ENCODE data around the gene RAD23A. TPM values are rescaled to one million over a fixed set of nuclear protein-coding genes. Genes with fewer than 3 reads are reported as not detected.

Gene RAD23A
- total and polyA plus RNA-seq, 2 donors, result 55.8 to 128 TPM

DNA sequence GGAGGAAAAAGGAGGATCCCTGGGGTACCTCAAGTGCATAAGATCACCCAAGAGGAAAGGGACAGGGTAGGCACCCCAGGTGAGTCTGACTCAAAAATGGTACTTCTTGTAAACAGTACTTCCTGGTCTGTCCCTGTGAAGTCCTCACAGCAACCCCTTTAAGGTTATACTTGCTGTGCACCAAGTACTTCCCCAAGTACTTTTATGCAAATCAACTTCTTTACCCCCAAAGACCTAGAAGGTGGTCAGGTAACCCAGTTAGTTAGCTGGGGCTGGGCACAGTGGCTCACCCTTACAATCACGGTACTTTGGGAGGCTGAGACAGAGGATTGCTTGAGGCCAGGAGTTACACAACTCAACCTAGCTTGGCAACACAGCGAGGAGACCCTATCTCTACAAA, 4.8 kb upstream of the RAD23A start:
- WGBS, result 96% methylated on average over 2 of the region's 2 CpGs
- Histone ChIP-seq H3K27me3 (ENCODE audit: control insufficient read depth in 2 of 2, insufficient read depth in 1 of 2, low read length in 1 of 2) (peaks cover 0 to 3% of the 10 kb centered on the region in 2 donors), H3K4me3 (ENCODE audit: low read length in 2 of 2) (peak overlapping the region in 1 of 2 donors; percentile 93), H3K9me3 (ENCODE audit: control insufficient read depth in 2 of 2, insufficient read depth in 1 of 2, low read length in 1 of 2) (no peaks in the 10 kb centered on the region), H3K36me3 (ENCODE audit: control insufficient read depth in 2 of 2, insufficient read depth in 2 of 2, low read length in 1 of 2) (peaks cover 46 to 66% of the 10 kb centered on the region in 2 donors), H3K4me1 (ENCODE audit: control insufficient read depth in 2 of 2, insufficient read depth in 2 of 2, low read length in 2 of 2) (peaks cover 32 to 72% of the 10 kb centered on the region in 2 donors), H3K27ac (ENCODE audit: low read depth in 1 of 2, low read length in 1 of 2) (no peak overlapping the region)
- DNase-seq (ENCODE audit: low read depth in 6 of 9, low spot score in 9 of 9), result no peak

DNA sequence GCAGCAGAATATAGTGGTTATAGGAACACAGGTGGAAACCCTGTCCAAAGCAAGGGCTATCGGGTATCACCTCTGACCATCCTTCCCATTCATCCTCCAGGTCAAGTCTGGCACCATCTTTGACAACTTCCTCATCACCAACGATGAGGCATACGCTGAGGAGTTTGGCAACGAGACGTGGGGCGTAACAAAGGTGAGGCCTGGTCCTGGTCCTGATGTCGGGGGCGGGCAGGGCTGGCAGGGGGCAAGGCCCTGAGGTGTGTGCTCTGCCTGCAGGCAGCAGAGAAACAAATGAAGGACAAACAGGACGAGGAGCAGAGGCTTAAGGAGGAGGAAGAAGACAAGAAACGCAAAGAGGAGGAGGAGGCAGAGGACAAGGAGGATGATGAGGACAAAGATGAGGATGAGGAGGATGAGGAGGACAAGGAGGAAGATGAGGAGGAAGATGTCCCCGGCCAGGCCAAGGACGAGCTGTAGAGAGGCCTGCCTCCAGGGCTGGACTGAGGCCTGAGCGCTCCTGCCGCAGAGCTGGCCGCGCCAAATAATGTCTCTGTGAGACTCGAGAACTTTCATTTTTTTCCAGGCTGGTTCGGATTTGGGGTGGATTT, 2.1 kb upstream of the RAD23A start:
- H3K36me3 ChIP-seq (ENCODE audit: control insufficient read depth in 2 of 2, insufficient read depth in 2 of 2, low read length in 1 of 2), result peaks cover 60 to 79% of the 10 kb centered on the region in 2 donors
- no peaks in the 10 kb centered on the region for H3K9me3 ChIP-seq (ENCODE audit: control insufficient read depth in 2 of 2, insufficient read depth in 1 of 2, low read length in 1 of 2)
- H3K4me1 ChIP-seq (ENCODE audit: control insufficient read depth in 2 of 2, insufficient read depth in 2 of 2, low read length in 2 of 2), result peaks cover 19 to 65% of the 10 kb centered on the region in 2 donors
- peak overlapping the region in 1 of 2 donors; percentile 15 for H3K27ac ChIP-seq (ENCODE audit: low read depth in 1 of 2, low read length in 1 of 2)
- WGBS, result 95% methylated on average over 18 of the region's 18 CpGs
- DNase-seq (ENCODE audit: low read depth in 6 of 9, low spot score in 9 of 9), result no peak
- H3K4me3 ChIP-seq (ENCODE audit: low read length in 2 of 2), result no peak overlapping the region
- peaks cover 0 to 3% of the 10 kb centered on the region in 2 donors for H3K27me3 ChIP-seq (ENCODE audit: control insufficient read depth in 2 of 2, insufficient read depth in 1 of 2, low read length in 1 of 2)

DNA sequence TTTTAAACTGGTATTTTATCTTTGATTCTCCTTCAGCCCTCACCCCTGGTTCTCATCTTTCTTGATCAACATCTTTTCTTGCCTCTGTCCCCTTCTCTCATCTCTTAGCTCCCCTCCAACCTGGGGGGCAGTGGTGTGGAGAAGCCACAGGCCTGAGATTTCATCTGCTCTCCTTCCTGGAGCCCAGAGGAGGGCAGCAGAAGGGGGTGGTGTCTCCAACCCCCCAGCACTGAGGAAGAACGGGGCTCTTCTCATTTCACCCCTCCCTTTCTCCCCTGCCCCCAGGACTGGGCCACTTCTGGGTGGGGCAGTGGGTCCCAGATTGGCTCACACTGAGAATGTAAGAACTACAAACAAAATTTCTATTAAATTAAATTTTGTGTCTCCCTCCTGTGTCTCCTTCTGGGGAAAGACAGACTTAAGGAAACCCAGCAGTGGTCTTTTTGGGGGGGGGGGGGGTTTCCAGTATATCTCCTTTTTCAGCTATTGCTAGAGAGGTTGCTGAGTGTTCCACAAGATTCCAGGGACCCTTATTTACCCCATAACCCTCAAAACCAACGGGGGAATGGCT, 1.5 kb upstream of the RAD23A start:
- Histone ChIP-seq H3K27ac (ENCODE audit: low read depth in 1 of 2, low read length in 1 of 2) (peak overlapping the region in 1 of 2 donors; percentile 81), H3K27me3 (ENCODE audit: control insufficient read depth in 2 of 2, insufficient read depth in 1 of 2, low read length in 1 of 2) (peaks cover 0 to 3% of the 10 kb centered on the region in 2 donors), H3K4me3 (ENCODE audit: low read length in 2 of 2) (no peak overlapping the region), H3K9me3 (ENCODE audit: control insufficient read depth in 2 of 2, insufficient read depth in 1 of 2, low read length in 1 of 2) (no peaks in the 10 kb centered on the region), H3K36me3 (ENCODE audit: control insufficient read depth in 2 of 2, insufficient read depth in 2 of 2, low read length in 1 of 2) (peaks cover 66 to 82% of the 10 kb centered on the region in 2 donors), H3K4me1 (ENCODE audit: control insufficient read depth in 2 of 2, insufficient read depth in 2 of 2, low read length in 2 of 2) (peaks cover 19 to 65% of the 10 kb centered on the region in 2 donors)
- no peak for DNase-seq (ENCODE audit: low read depth in 6 of 9, low spot score in 9 of 9)
- 93% methylated on average over 2 of the region's 2 CpGs for WGBS

DNA sequence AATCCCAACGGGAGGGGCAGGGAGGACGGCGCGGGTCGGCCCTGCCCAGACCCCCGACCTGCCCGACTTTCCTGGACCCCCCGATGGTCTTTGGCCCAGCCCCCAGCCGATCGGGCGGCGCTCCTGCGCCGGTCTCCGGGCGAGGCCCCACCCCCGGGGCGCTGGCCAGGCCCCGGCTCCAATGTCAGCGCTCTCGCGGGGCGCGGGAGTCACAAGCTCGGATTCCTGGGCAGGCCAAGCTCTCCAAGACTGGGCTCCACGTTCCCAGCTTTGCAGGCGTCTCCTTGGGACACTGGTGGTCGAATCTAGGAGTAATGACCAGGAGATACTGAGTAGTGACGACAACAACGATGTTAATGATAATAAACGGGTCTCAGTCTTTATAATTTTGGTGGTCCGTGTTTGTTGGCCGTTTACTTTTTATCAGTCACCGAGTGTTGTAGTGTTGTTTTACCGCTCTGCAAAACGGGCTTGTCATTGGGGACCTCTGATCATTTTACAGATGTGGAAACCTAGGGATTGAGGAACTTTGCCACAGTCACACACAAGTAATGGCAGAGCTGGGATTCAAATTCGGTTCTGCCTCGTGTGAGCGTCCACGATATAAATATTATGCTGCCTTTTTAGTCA, 545 bp downstream of the RAD23A start:
- no peaks in the 10 kb centered on the region for H3K9me3 ChIP-seq (ENCODE audit: control insufficient read depth in 2 of 2, insufficient read depth in 1 of 2, low read length in 1 of 2)
- DNase-seq (ENCODE audit: low read depth in 6 of 9, low spot score in 9 of 9), result peak in 1 of 9 donors; percentile 45
- H3K27ac ChIP-seq (ENCODE audit: low read depth in 1 of 2, low read length in 1 of 2), result peak overlapping the region; percentile 76 to 98
- peaks cover 0 to 46% of the 10 kb centered on the region in 2 donors for H3K4me1 ChIP-seq (ENCODE audit: control insufficient read depth in 2 of 2, insufficient read depth in 2 of 2, low read length in 2 of 2)
- peak overlapping the region; percentile 65 to 88 for H3K4me3 ChIP-seq (ENCODE audit: low read length in 2 of 2)
- peaks cover 71 to 80% of the 10 kb centered on the region in 2 donors for H3K36me3 ChIP-seq (ENCODE audit: control insufficient read depth in 2 of 2, insufficient read depth in 2 of 2, low read length in 1 of 2)
- WGBS, result 2% methylated on average over 40 of the region's 40 CpGs
- H3K27me3 ChIP-seq (ENCODE audit: control insufficient read depth in 2 of 2, insufficient read depth in 1 of 2, low read length in 1 of 2), result peaks cover 0 to 3% of the 10 kb centered on the region in 2 donors

DNA sequence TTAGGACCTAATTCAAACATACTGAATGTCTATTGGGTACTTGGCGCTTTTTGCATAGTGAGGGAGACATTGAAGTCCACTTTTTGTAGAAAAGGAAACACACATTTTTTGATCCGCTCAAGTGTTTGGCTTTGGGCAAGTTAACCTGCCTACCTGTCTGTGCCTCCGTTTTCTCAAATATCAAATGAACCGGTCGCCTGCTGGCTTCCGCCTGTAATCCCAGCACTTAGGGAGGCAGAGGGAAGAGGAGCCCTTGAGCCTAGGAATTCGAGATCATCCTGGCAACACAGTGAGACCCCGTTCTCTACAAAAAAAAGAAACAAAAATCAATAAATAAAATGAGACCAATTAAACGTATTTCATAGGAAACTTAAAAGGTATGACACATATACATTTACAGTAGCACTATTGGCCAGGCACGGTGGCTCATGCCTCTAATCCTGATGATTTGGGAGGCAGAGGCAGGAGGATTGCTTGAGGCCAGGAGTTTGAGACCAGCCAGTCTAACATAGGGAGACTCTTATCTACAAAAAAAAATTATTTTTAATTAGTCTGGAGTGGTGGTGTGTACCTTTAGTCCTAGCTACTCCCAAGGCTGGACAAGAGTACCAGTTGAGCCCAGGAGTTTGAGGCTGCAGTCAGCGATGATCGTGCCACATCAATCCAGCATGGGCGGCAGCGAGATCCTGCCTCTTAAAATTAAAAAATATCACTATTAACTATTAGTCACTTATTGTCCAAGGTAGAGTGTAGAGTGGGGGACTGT, 1.3 kb downstream of the RAD23A start:
- no peaks in the 10 kb centered on the region for H3K9me3 ChIP-seq (ENCODE audit: control insufficient read depth in 2 of 2, insufficient read depth in 1 of 2, low read length in 1 of 2)
- WGBS, result 91% methylated on average over 14 of the region's 14 CpGs
- peaks cover 71 to 78% of the 10 kb centered on the region in 2 donors for H3K36me3 ChIP-seq (ENCODE audit: control insufficient read depth in 2 of 2, insufficient read depth in 2 of 2, low read length in 1 of 2)
- peak overlapping the region in 1 of 2 donors; percentile 76 for H3K27ac ChIP-seq (ENCODE audit: low read depth in 1 of 2, low read length in 1 of 2)
- H3K4me1 ChIP-seq (ENCODE audit: control insufficient read depth in 2 of 2, insufficient read depth in 2 of 2, low read length in 2 of 2), result peaks cover 0 to 41% of the 10 kb centered on the region in 2 donors
- no peak for DNase-seq (ENCODE audit: low read depth in 6 of 9, low spot score in 9 of 9)
- peak overlapping the region; percentile 65 to 88 for H3K4me3 ChIP-seq (ENCODE audit: low read length in 2 of 2)
- peaks cover 0 to 3% of the 10 kb centered on the region in 2 donors for H3K27me3 ChIP-seq (ENCODE audit: control insufficient read depth in 2 of 2, insufficient read depth in 1 of 2, low read length in 1 of 2)

DNA sequence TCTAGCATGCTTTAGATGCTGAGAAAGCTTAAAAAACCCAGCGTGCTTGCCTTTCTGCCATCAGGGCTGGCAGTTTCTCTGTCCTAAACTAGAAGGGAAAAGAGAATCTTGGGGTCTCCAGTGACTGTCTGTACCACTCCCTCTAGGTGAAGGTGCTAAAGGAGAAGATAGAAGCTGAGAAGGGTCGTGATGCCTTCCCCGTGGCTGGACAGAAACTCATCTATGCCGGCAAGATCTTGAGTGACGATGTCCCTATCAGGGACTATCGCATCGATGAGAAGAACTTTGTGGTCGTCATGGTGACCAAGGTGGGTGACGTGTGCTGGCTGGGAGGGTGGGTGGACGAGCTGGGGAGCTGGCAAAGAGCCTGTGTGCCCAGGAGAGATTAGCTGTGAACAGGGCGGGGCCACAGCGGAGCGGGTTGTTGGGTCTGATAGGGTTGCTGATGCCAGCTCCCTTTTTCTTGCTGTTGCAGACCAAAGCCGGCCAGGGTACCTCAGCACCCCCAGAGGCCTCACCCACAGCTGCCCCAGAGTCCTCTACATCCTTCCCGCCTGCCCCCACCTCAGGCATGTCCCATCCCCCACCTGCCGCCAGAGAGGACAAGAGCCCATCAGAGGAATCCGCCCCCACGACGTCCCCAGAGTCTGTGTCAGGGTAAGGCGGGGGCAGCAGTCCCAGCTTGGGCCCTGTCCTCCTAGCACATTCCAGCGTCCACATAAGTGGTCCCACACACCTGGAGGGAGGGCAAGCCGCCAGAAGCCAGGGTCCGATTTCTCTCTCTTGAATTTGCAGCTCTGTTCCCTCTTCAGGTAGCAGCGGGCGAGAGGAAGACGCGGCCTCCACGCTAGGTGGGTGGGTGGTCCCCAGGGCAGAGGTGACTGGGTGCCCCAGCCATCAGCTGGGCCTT, 2.3 kb downstream of the RAD23A start:
- Histone ChIP-seq H3K27me3 (ENCODE audit: control insufficient read depth in 2 of 2, insufficient read depth in 1 of 2, low read length in 1 of 2) (peaks cover 0 to 3% of the 10 kb centered on the region in 2 donors), H3K9me3 (ENCODE audit: control insufficient read depth in 2 of 2, insufficient read depth in 1 of 2, low read length in 1 of 2) (no peaks in the 10 kb centered on the region), H3K4me1 (ENCODE audit: control insufficient read depth in 2 of 2, insufficient read depth in 2 of 2, low read length in 2 of 2) (peaks cover 0 to 35% of the 10 kb centered on the region in 2 donors), H3K27ac (ENCODE audit: low read depth in 1 of 2, low read length in 1 of 2) (no peak overlapping the region), H3K4me3 (ENCODE audit: low read length in 2 of 2) (no peak overlapping the region), H3K36me3 (ENCODE audit: control insufficient read depth in 2 of 2, insufficient read depth in 2 of 2, low read length in 1 of 2) (peaks cover 75 to 77% of the 10 kb centered on the region in 2 donors)
- DNase-seq (ENCODE audit: low read depth in 6 of 9, low spot score in 9 of 9), result no peak
- WGBS, result 97% methylated on average over 28 of the region's 28 CpGs

DNA sequence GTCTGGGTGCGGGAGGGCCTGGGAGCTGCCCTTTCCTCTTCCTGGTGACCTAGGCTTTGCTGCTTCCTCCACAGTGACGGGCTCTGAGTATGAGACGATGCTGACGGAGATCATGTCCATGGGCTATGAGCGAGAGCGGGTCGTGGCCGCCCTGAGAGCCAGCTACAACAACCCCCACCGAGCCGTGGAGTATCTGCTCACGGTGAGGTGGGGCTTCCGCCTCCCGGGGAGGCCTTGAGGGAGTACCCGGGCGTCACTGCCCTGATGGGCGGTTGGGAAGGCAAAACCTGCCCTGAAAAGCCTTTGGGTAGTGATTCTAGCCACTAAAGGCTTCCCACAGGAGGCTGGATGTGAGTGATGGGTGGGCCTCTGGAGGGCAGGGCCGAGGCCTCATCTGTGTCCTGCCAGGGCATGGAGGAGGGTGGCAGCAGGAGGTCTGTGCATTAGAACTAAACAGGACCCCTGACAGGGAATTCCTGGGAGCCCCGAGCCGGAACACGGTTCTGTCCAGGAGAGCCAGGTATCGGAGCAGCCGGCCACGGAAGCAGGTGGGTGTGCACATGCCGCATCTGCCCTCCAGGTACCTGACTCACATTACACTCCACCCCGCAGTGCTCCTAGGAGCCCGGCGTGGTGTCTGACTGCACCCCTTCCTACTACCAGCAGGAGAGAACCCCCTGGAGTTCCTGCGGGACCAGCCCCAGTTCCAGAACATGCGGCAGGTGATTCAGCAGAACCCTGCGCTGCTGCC, 3.1 kb downstream of the RAD23A start:
- Histone ChIP-seq H3K27me3 (ENCODE audit: control insufficient read depth in 2 of 2, insufficient read depth in 1 of 2, low read length in 1 of 2) (no peaks in the 10 kb centered on the region), H3K4me3 (ENCODE audit: low read length in 2 of 2) (no peak overlapping the region), H3K9me3 (ENCODE audit: control insufficient read depth in 2 of 2, insufficient read depth in 1 of 2, low read length in 1 of 2) (no peaks in the 10 kb centered on the region), H3K4me1 (ENCODE audit: control insufficient read depth in 2 of 2, insufficient read depth in 2 of 2, low read length in 2 of 2) (peaks cover 0 to 31% of the 10 kb centered on the region in 2 donors), H3K27ac (ENCODE audit: low read depth in 1 of 2, low read length in 1 of 2) (no peak overlapping the region), H3K36me3 (ENCODE audit: control insufficient read depth in 2 of 2, insufficient read depth in 2 of 2, low read length in 1 of 2) (peaks cover 76 to 77% of the 10 kb centered on the region in 2 donors)
- 98% methylated on average over 30 of the region's 30 CpGs for WGBS
- DNase-seq (ENCODE audit: low read depth in 6 of 9, low spot score in 9 of 9), result no peak
